HUES64 (cell line): ENCODE data around the gene CLIP1.

Experiments
- H3K27ac ChIP-seq: 2 replicates; pipeline ENCODE4 v1.7.0; 2013; ENCODE audit warnings: low read depth, low read length, inconsistent platforms
- H3K27me3 ChIP-seq: 2 replicates; pipeline ENCODE4 v1.6.1; 2013; ENCODE audit warnings: mild to moderate bottlenecking, low read length; ENCODE audit not compliant: insufficient read depth
- H3K36me3 ChIP-seq: 2 replicates; pipeline ENCODE4 v1.6.1; 2013; ENCODE audit warnings: mild to moderate bottlenecking, low read length; ENCODE audit not compliant: insufficient read depth
- H3K4me1 ChIP-seq: 2 replicates; pipeline ENCODE4 v1.6.1; 2013; ENCODE audit warnings: mild to moderate bottlenecking, low read length, moderate library complexity; ENCODE audit not compliant: insufficient read depth
- H3K4me3 ChIP-seq: 2 replicates; pipeline ENCODE4 v1.5.1; 2013; ENCODE audit warnings: mild to moderate bottlenecking, low read length, moderate library complexity
- H3K9ac ChIP-seq: 2 replicates; pipeline ENCODE4 v1.6.1; 2013; ENCODE audit warnings: mild to moderate bottlenecking, low read depth, low read length
- H3K9me3 ChIP-seq: 2 replicates; pipeline ENCODE4 v1.6.1; 2013; ENCODE audit warnings: low read depth, low read length; ENCODE audit not compliant: insufficient read depth
- WGBS: fragments of 150-250, 120-280 bp; methylation state at CpG from one replicate; pipeline ENCODE4 v1.1.7; 2013; ENCODE audit warnings: missing lambda C conversion rate; 5-methylcytosine and 5-hydroxymethylcytosine counted together

Gene CLIP1

DNA sequence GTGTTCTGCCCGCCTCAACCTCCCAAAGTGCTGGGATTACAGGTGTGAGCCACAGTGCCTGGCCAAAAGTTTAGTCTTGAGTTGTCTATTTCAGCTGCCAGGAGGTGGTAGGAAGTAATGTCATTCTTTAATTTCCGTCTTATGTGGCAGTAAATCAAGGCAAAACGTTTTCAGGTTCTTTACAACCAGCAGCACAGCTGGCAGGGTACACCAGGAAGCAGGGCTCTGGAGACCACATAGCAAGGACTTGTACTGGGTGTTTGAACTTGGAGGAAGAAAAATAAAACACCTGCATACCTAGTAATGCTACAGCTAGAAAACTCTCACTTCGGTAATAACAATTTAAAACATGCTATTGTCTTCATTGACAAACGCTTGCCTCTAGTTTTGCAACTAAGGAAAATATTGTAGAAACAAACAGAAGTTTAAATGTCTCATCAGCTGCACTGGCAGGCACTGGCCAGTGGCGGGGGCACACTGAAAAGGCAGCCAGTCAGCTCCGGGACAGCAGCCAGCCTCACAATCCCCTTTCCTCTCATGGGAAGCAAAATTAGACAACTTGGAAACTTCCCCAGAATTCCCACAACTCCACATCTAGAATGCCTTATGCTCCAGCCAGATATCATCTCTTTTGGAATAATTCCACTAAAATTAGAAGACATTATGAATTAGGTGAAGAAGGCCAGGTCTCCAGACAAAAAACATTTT is 72.2 kb downstream of the CLIP1 start:
- H3K36me3 ChIP-seq = peaks cover 37% of the 10 kb centered on the region
- H3K4me1 ChIP-seq = no peaks in the 10 kb centered on the region
- H3K9me3 ChIP-seq = no peaks in the 10 kb centered on the region
- H3K27ac ChIP-seq = no peak overlapping the region
- 90% methylated on average over 7 of the region's 7 CpGs for WGBS
- H3K9ac ChIP-seq = no peak overlapping the region
- H3K4me3 ChIP-seq = no peak overlapping the region
- H3K27me3 ChIP-seq = no peaks in the 10 kb centered on the region

DNA sequence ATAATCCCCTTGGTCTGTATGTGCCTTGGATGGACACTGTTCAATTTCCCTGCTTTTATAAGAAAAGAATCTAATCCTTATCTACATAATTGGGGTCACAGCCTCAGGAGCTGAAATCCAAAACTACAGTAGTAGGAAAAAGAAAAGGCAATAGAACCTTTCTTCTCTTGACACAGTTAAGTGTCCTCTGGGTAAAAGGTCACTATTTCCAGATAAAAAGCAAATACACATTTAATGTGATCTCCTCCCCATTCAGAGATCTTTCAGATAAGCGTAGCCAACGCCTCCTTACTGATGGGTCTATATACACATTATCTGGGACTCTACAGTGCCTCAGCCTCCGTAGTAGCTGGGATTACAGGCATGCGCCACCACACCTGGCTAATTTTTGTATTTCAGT is 73.4 kb downstream of the CLIP1 start:
- no peaks in the 10 kb centered on the region for H3K9me3 ChIP-seq
- H3K27me3 ChIP-seq = no peaks in the 10 kb centered on the region
- peaks cover 28% of the 10 kb centered on the region for H3K36me3 ChIP-seq
- H3K4me3 ChIP-seq = no peak overlapping the region
- H3K4me1 ChIP-seq = no peaks in the 10 kb centered on the region
- WGBS = 94% methylated on average over 4 of the region's 4 CpGs
- no peak overlapping the region for H3K9ac ChIP-seq
- H3K27ac ChIP-seq = no peak overlapping the region

DNA sequence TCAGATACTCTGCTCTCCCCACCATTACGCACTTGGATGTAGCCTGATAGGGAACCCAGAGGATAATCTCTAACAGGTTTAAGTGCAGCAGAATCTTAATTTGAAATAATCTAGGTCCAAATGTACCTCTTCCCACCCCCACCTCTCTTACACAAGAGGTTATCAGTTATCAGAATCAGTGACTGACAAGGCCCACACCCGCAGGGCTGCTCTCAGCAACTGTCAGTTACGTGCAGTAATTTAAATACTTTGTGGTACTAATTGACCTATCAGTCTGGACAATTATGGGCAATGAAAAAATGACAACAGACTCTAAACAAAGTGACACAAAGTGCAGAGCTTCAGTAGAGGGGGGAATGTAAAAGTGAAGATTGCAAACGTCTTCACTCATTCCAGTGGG is 74.0 kb downstream of the CLIP1 start:
- 92% methylated on average over 4 of the region's 4 CpGs for WGBS
- Histone ChIP-seq H3K36me3 (peaks cover 28% of the 10 kb centered on the region), H3K27ac (no peak overlapping the region), H3K9me3 (no peaks in the 10 kb centered on the region), H3K4me1 (no peaks in the 10 kb centered on the region), H3K4me3 (no peak overlapping the region), H3K27me3 (no peaks in the 10 kb centered on the region), H3K9ac (no peak overlapping the region)

DNA sequence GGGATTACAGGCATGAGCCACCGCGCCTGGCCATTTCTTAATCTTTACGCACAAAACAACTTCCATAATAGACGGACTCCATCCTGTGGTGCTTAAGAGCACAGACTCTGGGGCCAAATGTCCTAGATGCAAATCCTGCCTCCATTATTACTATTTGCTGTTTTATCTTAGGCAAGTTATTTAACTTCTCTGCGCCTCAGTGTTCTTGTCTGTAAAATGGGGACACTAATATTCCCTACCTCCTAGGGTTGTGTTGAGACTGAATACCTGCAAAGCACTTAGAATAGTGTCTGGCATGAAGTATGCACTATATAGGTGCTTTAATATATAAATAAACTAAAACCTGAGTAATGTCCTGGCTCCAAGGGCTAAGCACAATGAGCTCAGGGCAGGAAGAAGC is 76.4 kb downstream of the CLIP1 start:
- no peaks in the 10 kb centered on the region for H3K27me3 ChIP-seq
- H3K36me3 ChIP-seq = peaks cover 8% of the 10 kb centered on the region; the same call in 1 of the 2 replicates
- no peak overlapping the region for H3K9ac ChIP-seq
- no peak overlapping the region for H3K4me3 ChIP-seq
- no peaks in the 10 kb centered on the region for H3K9me3 ChIP-seq
- no peak overlapping the region for H3K27ac ChIP-seq
- H3K4me1 ChIP-seq = no peaks in the 10 kb centered on the region
- 95% methylated on average over 4 of the region's 5 CpGs for WGBS

DNA sequence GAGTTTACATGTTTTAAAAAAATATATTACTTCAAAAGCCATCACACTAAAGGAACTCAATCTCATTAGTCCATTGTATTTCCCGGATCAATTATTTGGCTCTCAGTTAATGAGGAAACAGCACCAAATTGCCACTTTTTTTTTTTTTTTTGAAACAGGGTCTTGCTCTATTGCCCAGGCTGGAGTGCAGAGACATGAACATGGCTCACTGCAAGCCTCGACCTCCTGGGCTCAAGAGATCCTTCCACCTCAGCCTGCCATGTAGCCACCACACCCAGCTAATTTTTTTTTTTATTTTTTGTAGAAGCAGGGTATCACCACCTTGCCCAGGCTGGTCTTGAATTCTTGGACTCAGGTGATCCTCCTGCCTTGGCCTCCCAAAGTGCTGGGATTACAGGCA is 77.4 kb downstream of the CLIP1 start:
- Histone ChIP-seq H3K9me3 (no peaks in the 10 kb centered on the region), H3K27me3 (no peaks in the 10 kb centered on the region), H3K9ac (no peak overlapping the region), H3K4me3 (no peak overlapping the region), H3K27ac (no peak overlapping the region), H3K36me3 (peaks cover 6% of the 10 kb centered on the region; the same call in 1 of the 2 replicates), H3K4me1 (no peaks in the 10 kb centered on the region)
- 86% methylated on average over 2 of the region's 2 CpGs for WGBS

DNA sequence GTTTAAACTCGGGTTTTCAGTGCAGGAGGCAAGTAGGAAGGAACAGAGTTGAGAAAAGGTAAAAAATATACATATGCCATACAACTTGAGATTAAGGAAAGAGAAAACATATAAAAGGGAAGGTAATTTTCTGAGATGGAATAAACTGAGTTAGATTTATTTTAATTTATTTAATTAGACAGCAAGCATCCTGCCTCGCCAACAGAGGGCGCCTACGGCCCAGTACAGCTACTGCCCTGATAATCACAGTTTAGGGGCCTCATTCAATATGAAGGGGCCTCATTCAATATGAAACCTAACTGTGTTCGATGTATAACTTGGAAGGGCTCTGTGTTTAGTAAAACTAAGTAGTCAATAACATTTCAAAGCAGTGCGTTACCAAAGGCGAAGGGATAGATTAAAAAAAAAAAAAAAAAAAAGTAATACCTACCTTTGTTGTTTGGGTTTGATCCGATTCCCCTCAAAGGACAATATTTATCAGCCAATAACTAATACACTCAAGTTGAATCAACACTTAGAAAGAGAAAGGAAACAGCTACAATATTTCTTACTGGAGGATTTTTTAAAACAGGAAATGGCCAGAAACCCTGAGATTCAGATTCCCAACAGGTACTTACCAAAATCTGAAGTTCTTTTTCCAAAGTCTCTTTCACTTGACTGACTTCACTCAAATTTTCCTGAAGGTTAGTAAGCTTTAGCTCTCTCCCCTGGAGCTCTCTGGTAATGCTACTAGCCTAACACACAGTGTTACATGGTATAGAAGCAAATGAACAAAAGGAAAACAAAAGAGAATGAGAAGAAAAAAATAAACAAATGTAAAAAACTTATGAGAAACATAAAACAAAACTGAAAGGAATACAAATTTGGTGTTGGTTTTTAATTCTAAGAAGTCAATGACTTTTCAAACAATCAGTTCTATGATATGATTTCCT is 86.2 kb downstream of the CLIP1 start:
- Histone ChIP-seq H3K4me1 (no peaks in the 10 kb centered on the region), H3K9me3 (no peaks in the 10 kb centered on the region), H3K36me3 (peaks cover 31% of the 10 kb centered on the region), H3K9ac (no peak overlapping the region), H3K4me3 (no peak overlapping the region), H3K27ac (no peak overlapping the region), H3K27me3 (no peaks in the 10 kb centered on the region)
- 69% methylated on average over 5 of the region's 8 CpGs for WGBS

DNA sequence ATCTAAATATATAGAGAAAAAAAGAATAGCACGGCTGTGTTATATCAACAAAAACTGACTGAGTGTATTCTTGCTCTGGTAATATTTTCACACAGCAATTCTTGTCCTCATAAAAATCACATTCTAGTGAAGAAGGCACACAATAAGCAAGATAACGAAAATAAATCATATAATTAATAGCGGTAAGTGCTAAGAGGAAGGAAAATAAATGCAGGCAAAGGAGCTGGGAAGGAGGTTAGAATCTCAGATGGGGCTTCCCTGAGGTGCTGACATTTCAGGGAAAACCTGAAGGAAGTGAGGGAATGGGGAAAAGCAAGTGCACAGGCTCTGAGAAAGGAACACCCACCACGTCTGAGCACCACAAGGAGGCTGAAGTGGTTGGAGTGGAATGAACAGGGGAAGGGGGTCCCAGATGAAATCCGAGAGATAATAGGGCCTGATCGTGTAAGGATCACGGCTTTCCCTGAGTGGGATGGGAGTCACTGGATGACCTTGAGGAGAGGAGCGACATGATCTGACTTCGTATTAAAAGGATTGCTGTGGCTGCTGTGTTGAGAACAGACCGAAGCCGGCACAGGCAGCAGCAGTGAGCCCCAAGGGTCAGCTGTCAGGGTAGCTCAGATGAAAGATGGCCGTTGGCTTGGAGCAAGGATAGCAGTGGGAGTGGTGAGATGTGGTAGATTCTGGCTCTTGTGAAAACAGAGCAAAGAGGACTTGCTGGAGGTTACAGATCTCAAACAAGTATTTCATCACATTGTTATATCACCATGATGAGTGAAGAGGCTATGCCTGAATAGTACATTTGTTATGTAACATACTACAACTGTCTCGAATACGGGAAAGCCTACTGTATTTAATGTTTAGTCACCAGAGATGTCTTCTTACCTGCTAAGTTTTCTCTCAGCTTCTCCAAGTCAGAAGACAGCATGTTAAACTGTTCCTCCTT is 89.1 kb downstream of the CLIP1 start:
- H3K4me1 ChIP-seq = no peaks in the 10 kb centered on the region
- H3K4me3 ChIP-seq = no peak overlapping the region
- no peaks in the 10 kb centered on the region for H3K27me3 ChIP-seq
- H3K9ac ChIP-seq = no peak overlapping the region
- H3K9me3 ChIP-seq = no peaks in the 10 kb centered on the region
- WGBS = 93% methylated on average over 13 of the region's 14 CpGs
- H3K27ac ChIP-seq = no peak overlapping the region
- peaks cover 27% of the 10 kb centered on the region for H3K36me3 ChIP-seq

DNA sequence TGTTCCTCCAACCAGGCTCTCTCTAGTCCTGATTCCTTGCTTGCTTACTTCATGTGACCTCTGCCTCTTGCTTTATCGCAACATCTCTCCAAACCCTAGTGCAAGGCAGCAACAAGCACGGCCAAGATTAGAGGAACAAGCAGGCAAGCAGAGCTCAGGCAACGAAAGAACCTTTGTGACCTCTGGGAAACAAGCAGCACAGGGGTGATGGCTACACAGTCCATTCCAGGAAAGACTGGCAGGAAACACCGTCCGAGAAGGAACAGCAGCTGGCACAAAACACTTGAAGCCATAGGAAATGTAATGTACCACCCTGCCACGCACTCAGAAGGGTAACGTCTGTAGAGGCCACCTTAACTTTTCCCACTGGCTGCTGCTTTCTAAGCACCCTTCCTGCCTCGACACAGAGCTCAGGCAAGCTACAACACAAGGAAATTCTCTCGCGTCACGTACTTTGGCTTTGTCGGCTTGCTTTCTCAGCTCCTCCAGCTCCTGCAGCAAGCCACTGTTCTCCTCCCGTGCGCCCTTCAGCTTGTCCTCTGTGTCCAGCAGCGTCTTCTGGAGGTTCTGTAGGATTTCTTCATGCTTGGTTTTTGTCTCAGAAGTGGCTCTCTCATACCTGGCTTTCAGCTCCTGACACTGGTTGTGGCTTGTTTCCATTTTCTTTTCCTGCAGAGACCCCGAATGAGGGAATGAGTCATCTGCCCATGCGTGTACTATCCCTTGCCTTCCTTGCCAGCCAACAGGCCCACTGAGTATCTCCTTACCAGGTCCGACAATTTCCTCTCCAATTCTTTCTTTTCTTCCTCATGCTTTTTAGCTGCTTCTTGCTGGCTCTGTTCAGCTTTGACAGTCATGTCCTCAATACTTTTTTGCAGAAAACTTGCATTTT is 94.7 kb downstream of the CLIP1 start:
- whole genome bisulfite sequencing = 93% methylated on average over 18 of the region's 18 CpGs
- Histone ChIP-seq H3K4me1 (no peaks in the 10 kb centered on the region), H3K36me3 (peaks cover 40% of the 10 kb centered on the region), H3K27ac (no peak overlapping the region), H3K9ac (no peak overlapping the region), H3K27me3 (no peaks in the 10 kb centered on the region), H3K4me3 (no peak overlapping the region), H3K9me3 (no peaks in the 10 kb centered on the region)

DNA sequence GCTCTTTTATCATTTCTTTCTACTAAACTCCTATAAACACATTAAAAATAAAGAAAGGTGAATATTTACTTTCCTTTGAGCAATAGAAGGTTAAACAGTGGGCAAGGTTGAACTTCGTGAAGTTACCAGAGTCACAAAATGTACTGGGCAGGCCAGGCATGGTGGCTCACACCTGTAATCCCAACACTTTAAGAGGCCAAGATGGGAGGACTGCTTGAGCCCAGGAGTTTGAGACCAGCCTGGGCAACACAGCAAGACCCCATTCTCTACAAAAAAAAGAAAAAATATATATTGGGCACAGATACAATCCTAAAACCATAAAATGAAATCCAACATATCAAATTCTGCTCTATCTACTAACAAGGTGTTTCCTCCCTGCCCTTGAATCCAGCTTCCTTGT is 95.5 kb downstream of the CLIP1 start:
- Histone ChIP-seq H3K36me3 (peaks cover 42% of the 10 kb centered on the region), H3K27ac (no peak overlapping the region), H3K9ac (no peak overlapping the region), H3K27me3 (no peaks in the 10 kb centered on the region), H3K4me3 (no peak overlapping the region), H3K9me3 (no peaks in the 10 kb centered on the region), H3K4me1 (no peaks in the 10 kb centered on the region)
- WGBS = 88% methylated on average over 1 of the region's 1 CpG

DNA sequence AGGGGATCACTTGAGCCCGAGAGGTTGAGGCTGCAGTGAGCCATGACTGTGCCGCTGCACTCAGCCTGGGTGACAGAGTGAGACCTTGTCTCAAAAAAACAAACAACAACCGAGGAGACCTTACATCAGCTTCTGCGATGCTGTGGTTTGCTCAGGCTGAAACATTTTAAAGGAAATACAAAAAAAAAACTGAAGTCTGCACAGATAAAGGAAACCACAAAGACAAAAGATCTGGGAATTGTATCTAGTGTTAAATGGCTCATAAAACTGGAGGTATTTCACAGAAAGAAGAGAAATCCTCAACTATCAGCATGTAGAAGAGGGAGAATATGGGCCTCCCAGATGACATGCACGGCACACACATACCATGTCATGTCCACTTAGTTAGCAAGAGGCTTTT is 95.9 kb downstream of the CLIP1 start:
- 98% methylated on average over 5 of the region's 5 CpGs for WGBS
- no peak overlapping the region for H3K9ac ChIP-seq
- no peak overlapping the region for H3K27ac ChIP-seq
- H3K9me3 ChIP-seq = no peaks in the 10 kb centered on the region
- H3K27me3 ChIP-seq = no peaks in the 10 kb centered on the region
- H3K4me1 ChIP-seq = no peaks in the 10 kb centered on the region
- no peak overlapping the region for H3K4me3 ChIP-seq
- H3K36me3 ChIP-seq = peaks cover 43% of the 10 kb centered on the region
